Posterior vena cava (tissue), 2 donors: ENCODE results near the gene FPGS. TPM values are rescaled to one million over a fixed set of nuclear protein-coding genes. Genes with fewer than 3 reads are reported as not detected.

Experiments used
- microRNA-seq, 2 donors: library from miRNA; unstranded; fragments of <30 nt; microRNA quantifications; one replicate each; pipeline ENCODE4 v1.2.0, GENCODE V29; 2020 to 2021; ENCODE audit warnings: borderline microRNAs expressed in 2 of 2
- total RNA-seq, 2 donors: library from RNA; stranded (reverse); fragmentation: NEBNext Ultra II Directional; extraction: Animal tissue kit (Norgen Biotek cat#: 25700); gene quantifications; one replicate each; pipeline ENCODE4 v1.2.1, GENCODE V29; 2021
- donor health status: DM: yes; HTN: yes; CAD: no.
- donor health status: DM: yes; HTN: yes; CAD: no.

Gene FPGS
- total RNA-seq, 2 donors from 2014 or later: 35.5 to 55.1 TPM

Small RNA genes within 50 kb of the gene (microRNA-seq; reads per million reads assigned to microRNA genes)
- gene MIR2861 (0 reads per million in 2 donors), gene MIR3960 (0 reads per million in 2 donors)

Other genes starting within 250 kb of the FPGS start
- 10 to 100 TPM; 69.4 to 80.3 TPM for gene STXBP1, start 190.6 kb upstream of the FPGS start, total RNA-seq
- gene CFAP157, start 95.9 kb upstream of the FPGS start, total RNA-seq: under 1 TPM; 0.14 TPM
- gene PTRH1, start 87.2 kb upstream of the FPGS start, total RNA-seq: 1 to 10 TPM; 8.7 to 9.1 TPM
- under 1 TPM; 0.09 to 0.14 TPM for gene TTC16, start 86.8 kb upstream of the FPGS start, total RNA-seq
- 1 to 10 TPM; 4.9 to 8.2 TPM for gene TOR2A, start 67.6 kb upstream of the FPGS start, total RNA-seq
- gene SH2D3C, start 24.2 kb upstream of the FPGS start, total RNA-seq: 10 to 100 TPM; 13.7 to 18.9 TPM
- 10 to 100 TPM; 56.5 to 71.0 TPM for gene CDK9, start 16.8 kb upstream of the FPGS start, total RNA-seq
- 100 to 1,000 TPM; 189 to 217 TPM for gene ENG, start 51.8 kb downstream of the FPGS start, total RNA-seq
- gene AK1, start 74.8 kb downstream of the FPGS start, total RNA-seq: 10 to 100 TPM; 65.7 to 67.0 TPM
- gene ST6GALNAC6, start 96.7 kb downstream of the FPGS start, total RNA-seq: 100 to 1,000 TPM in 1 of 2 donors, 10 to 100 TPM in 1; 74.8 to 102 TPM
- gene ST6GALNAC4, start 114.2 kb downstream of the FPGS start, total RNA-seq: 10 to 100 TPM; 27.7 to 32.7 TPM
- gene PIP5KL1, start 127.9 kb downstream of the FPGS start, total RNA-seq: 1 to 10 TPM; 1.2 to 1.3 TPM
- 10 to 100 TPM; 22.8 to 23.6 TPM for gene DPM2, start 135.0 kb downstream of the FPGS start, total RNA-seq
- gene EEIG1, start 178.1 kb downstream of the FPGS start, total RNA-seq: 10 to 100 TPM; 54.3 to 56.9 TPM